Measurements from ENCODE around the gene CHIC2.

CHIC2 gene

DNA sequence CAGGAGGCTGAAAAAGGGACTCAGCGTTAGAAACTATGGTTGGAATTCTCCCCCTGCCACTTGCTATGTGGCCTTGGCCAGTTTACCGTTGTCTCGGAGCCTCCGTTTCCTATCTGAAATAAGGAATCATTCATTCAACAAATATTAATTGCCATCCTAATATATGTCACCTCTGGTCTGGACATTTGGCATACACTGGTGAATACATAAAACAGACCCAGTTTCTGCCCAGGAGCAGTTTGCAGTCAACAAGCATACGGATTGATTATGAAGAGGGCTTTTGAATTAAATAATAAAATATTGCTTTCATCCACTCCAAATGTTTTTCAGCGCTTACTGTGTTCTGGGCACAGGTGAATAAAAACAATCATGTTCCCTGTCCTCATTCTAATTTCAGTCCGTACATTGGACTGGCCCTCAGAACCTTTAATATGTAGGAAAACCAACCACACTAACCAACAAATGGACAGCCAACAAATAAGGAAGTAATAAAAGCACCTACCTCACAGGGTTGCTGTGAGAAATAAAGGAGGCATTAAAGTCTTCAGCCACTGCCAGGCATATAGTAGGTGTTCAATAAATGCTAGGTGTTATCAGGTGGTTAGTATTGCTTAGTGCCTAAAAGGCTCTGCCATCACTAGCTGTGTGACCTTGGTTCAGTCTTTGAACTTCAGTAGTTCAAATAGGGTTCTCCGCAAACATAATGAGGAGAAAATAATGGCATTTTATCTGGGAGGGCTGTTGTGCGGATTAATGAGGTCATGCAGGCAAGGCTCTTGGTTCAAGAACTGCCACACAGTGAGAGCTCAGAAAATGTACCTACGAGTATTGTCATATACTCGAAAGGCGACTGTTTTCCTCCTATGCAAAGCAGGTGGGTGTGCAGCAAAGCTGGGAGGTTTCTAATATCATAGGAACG, 28.3 kb upstream of the CHIC2 start:
- DNase-seq, result no peak

DNA sequence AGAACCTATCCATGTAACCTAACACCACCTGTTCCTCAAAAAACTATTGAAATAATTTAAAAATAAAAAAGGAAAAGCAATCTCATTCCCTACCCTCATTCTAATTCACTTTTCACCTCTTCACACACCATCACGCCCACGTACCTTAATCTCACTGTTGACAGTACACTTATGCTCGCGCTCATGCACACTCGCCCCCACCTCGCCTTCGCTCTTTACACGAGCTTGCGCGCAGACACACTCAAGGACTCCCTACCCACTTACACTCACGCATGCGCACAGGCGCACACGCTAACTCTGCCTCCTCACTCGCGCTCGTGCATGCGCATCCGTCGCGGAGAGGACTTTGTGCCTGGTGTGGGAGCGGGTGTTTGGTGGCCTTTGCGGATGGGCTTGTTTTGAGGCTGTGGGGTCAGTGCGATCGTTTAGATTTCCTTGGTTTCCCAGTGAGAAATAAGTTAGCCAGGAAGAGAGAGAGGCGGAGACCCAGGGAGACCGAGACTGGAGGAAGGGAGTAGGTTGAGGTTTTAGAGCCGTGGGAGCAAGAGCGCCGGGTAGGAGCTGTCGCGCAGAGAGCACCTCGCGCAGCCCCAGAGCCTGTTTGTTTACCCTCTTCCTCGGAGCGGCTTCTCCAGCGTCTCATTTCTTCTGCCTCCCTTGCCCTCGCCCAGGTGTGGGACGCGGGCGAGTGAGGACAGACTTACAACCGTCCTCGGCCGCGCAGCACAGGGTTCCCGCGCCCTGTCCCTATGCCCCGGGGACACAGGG, 27.4 kb upstream of the CHIC2 start:
- DNase-seq, result peak; percentile 75 to 89

DNA sequence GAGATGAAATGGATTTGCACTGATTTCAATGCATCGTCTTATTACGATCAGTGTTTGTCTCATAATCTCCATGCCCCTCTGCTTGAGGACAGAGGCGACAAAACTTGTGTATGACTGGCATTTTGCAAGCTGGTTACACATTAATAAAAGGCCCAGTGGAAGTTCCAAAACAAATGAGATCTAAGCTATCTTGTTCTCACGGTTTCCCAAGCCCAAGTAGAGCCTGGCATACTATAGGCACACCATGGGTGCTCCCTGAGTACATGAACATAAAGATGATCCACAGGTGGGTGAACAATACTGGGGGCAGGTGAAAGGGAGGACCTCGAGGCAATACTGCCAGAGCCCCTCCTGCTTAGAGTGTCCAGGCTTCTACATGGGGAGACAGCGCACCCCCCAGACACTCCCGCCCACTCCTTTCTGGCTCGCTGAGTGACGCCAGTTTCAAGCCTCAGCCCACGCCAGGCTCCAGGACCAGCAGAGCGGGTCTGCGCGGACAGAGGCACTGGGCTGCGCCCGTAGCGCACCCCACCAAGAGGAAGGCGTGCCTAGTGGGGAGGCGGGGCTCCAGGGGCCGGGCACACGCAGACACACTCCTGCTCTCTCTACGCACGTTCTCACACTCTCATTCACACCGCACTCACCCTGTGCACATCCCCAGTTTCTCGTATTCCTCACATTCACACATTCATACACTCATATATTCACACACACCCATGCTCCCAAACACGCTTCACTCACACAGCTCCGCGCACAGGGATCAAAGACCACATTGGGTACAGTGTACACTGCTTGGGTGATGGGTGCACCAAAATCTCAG, 26.6 kb upstream of the CHIC2 start:
- DNase-seq, result peak in 1 of 2 experiments; percentile 16

DNA sequence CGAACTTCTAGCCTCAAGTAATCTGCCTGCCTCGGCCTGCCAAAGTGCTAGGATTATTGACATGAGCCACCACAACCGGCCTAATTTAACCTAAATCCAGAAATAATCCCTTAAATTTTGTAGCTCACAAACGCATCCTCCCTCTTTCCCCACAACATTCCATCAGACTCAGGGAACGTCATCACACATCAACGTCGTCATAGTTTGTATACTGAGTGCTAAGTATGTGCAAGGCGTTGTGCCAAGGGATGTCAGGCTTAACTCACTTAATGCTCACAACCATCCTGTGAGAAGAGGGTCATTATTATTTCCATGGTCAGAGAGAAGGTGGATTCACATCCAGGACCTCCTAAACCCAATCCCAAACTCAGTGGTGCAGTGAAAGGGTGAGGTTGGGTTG, 26.0 kb upstream of the CHIC2 start:
- DNase-seq, result no peak

DNA sequence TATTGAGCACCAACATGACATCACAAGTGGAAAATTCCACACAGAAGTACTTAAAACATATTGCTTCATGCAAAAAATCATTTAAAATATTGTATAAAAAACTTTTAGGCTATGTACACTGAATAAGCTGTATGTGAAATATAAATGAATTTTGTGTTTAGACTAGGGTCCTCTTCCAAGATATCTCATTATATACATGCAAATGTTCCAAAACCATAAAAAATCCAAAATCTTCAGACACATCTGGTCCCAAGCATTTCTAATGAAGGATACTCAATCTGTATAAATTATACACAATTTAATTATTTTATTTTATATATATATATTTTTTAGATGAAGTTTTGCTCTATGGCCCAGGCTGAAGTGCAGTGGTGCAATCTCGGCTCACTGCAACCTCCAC, 25.5 kb upstream of the CHIC2 start:
- DNase-seq, result no peak

DNA sequence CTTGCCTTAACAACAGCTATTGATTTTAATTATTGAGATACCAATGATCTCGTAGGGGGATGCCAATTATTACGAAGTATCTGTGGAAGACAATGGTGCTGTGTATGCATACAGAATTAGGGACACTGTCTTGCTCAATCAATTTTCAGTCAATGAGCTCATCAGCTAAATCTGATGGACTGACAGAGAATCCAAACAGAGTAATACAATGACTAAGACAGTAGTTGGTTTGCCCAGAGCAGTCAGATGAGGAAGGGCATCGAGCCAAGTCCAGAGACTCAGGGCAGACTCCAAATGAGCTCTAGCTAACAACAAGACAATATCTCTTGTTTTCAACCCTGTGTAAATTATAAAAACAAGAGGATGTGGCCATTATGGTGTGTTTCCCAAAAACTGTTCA, 20.9 kb upstream of the CHIC2 start:
- no peak for DNase-seq

DNA sequence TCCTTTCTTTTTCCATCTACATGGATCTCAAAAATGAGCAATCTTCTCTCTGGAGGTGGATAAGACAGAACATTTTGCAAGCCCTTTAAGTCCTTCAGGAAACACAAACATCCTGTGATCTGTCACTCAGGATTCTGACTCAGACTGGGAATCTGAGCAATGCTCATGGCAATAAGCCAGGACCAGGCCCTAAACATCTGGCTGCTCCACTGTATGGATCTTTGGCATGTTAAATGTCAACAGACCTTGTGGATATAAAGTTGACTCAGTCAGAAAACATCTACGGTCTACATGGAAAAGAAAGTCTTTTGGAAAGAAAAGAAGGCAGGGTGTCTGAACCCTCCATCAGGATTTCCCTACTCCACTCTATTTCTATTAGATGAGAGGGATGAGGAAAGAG, 17.8 kb upstream of the CHIC2 start:
- DNase-seq, result no peak

DNA sequence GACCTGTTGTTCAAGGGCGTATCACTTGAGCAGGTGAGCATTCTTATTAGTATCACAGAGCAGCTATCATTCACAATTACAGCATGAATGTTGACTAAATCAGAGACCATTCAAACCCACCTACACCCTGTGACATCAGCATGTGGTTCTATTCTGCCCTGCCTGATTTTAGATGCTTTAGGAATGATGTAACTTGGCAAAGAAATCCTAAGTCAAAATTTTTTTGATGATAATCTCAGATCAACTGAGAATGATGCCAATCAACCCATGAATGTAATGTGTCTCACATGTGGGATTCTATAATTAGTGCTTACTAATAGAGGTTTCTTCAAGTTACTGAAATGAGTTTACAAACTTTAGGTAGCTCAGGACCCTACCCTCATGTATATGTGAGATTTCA, 13.4 kb upstream of the CHIC2 start:
- no peak for DNase-seq

DNA sequence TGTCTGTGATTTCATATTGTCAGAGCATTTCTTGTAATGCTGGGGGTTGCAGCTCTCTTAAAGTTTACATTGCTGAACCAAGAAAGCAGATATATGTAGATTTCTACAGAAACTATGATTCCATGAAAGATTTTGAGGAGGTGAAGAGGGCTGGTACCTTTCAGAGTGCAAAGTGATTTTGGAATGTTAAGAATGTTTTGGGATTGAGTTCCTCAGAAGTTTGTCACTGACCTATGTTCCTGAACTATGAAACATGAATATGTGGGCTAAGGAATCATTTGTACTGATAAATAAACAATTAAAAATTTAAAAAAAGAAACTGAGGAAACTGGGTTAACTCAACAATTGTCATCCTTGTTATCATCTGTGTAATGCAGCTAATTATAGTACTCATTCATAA, 12.3 kb upstream of the CHIC2 start:
- no peak for DNase-seq

DNA sequence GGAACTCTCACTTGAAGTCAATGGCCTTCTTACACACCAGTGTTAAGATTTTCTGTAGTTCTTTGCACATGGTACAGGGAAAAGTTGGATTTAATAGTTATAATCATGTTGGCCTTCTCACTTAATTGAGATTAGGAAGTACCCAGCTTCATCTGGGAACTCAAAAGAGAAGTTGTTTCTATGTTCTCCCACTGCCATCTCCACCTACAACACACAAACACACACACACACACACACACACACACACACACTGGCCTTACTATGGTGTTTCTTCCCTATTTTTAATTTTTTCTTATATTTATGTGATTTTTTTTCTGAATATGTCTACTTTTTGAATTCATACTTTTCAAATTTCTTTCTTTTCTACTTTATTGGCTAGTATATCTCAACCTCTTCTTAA, 10.0 kb upstream of the CHIC2 start:
- no peak for DNase-seq

DNA sequence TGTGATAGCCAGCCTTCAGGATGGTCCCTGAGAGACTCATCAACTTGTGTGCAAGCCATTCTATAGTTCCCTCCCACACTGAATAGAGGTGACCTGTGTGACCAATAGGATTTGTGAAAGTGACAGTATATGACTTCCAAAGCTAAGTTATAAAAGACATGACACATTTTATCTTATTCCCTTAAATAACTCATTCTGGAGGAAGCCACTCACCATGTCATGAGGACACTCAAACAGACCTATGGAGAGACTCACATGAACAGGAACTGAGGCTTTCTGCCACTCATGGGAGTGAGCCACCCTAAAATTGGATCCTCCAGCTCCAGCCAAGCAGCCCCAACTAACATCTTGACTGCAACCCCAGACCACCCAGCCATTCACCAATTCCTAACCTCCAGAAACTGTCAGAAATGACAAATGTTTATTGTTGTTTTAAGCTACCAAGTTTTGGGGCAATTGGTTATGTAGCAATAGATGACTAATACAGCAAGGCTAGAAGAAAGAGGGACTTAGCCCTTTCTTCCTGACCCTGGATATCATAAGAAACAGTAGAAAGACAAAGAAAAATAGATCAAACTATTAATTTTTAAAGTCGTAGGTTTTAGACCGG, 9.0 kb upstream of the CHIC2 start:
- no peak for DNase-seq

DNA sequence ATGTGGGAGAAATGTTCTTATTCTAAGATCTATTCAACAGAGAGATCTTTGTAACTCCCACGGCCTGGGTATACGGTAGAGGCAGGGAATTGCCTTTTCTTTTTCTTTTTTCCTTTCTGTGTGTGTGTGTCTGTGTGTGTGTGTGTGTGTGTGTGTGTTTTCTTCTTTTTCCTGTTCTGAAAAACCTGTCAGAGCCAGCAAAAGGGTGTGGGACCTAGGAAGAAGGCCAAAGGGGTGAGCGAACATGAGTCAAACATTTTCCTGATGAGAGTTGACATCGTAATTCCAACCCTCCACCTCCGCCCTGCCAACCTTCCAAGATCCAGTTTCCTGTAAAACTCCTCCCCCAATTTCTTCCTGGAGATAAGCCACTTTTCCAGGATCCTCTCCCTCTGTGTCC, 2.8 kb upstream of the CHIC2 start:
- no peak for DNase-seq

DNA sequence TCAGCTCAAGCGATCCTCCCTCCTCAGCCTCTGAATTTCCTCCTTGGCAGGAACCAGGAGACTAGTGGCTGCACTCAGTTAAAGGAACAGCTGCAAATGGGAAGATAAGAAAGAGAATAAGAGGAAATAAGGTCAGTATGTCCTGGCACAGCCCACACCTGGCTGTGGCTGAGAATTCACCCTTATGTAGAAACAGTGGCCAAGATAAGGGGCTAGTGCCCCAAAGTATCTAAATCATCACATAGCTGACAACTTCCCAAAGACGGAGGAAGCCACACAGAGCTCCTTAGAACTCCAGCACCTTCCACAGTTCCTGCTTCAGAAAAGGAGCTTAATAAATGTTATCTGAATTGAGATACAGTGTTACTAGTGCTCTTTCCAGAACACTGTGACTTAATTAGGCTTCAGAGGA, 2.3 kb upstream of the CHIC2 start:
- DNase-seq, result no peak

DNA sequence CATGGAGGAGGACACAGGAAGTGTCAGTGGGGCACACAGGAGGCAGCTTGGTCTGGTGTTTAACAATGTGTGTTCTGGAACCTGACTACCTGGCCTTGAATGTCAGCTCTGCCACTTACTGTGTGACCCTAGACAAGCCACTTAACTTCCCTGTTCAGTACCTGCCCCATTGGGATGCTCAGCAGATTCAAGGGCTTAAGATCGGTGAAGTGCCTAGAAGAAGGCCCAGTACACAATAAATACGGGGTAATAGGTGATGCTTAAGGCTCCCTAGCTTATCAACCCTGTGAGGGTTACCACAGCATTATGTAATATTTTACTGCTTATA, 1.6 kb upstream of the CHIC2 start:
- no peak for DNase-seq

DNA sequence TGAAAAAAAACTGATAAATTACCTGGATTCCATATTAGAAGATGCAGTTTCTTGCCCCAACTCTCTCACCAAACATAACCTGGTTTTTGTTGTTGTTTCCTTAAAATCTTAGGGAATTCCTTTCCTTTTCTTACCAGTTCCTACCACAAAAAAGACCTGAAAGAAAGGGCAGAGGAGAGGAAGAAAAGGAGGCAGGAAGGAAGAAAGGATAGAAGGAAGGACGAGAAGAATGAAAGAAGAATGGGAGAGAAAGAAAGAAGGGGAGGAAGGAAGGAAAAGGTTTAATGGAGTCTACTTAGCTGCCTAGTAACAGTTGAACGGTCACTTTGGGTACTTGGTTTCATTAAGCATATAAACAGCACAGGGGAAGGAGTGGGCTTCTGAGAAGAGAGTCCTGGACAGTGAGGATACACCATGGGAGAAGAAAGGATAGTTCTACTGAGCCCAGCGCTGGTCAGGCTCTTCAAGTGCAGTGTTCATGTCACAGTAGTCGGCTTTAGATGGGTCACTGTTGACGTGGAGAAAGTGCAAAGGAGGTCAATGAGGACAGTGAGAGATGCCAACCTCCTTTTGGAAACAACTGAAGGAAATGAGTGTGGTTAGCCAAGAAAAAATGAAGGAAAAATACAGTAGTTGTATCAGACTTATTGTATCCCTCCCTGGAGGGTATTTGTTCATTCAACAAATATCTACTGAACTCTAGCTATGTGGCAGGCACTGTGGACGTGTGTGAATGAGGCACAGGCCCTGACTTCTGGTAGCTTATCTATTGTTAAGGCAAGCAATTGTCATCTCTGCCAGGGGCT, 1.1 kb upstream of the CHIC2 start:
- DNase-seq, result no peak

DNA sequence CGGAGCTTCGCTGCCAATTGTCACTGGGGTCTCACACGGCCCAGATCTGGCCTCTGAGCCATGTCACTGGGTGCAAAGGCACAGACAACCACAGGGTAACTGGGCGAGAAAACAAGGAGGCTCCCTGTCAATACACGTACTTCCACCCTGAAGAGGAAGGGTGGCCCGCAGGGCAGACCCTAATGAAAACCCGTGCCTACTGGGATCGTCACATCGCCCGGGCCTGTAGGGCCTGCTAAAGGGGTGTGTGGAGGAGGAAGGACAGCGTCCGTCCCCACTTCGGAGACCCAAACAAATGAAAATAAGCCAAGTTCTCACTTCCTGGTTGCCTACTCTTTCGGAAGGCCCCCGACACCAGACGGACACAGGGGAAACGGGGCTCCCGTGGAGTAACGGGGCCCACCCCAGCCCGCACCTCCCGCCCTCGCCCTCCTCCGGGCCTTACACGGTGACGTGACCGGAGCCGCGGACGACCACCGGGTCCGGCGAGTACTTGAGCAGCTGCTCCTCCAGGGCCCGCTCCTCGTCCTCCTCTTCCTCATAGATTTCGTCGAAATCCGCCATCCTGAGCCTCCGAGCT, 578 bp downstream of the CHIC2 start:
- DNase-seq, result peak in 1 of 2 experiments; percentile 5

DNA sequence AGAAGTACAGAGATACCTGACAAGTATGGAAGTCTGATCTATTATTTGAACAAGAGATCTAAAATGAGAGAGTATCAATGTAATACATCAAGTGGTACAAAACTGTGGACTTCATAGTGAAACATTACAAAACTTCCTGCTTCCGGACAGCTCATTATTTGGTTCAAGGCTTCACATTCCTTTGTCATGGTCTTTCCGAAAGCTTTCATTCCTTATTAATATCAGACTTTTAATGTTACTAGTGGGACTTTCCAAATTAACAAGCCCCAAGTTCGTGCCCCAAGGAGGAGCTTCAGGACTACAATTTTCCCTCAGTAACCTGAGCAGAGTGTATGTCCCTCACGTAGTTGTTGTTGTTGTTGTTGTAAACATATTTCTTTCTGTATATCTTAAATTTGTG, 1.2 kb downstream of the CHIC2 start:
- DNase-seq, result no peak

DNA sequence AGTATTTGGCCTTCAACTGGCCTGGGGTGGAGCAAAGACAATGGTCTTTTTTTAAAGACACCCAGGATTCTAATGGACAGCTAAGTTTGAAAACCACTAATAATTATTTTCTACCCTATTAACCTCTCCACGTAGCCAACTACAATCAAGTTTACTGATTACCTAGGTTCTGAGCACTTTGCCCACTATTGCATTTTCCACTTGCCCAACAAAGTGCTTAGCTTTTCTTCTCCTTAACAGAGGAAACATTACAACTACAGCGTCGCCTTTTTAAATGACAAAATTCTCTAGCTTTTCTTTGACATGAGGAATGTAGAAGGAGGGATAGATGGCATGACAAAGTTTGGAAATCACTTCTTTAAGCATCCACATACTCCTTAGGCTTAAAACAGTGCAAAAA, 2.0 kb downstream of the CHIC2 start:
- DNase-seq, result no peak

DNA sequence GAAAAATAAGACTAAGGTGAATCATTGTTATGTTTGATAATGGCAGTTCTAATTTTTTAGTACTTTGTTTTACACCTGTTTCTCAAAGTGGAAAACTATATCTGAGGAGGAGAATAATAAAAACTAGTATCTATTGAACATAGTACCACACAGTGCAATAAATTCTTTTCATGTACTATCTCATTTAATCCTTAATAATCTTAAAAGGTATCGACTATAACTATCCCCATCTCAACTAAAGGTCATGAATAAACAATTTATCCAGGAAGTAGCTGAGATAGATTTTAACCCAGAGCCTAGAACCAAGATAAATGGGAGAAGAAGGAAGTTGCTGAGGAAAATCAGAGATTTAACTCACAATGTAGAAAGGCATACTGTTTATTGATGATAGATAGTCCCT, 2.5 kb downstream of the CHIC2 start:
- no peak for DNase-seq

DNA sequence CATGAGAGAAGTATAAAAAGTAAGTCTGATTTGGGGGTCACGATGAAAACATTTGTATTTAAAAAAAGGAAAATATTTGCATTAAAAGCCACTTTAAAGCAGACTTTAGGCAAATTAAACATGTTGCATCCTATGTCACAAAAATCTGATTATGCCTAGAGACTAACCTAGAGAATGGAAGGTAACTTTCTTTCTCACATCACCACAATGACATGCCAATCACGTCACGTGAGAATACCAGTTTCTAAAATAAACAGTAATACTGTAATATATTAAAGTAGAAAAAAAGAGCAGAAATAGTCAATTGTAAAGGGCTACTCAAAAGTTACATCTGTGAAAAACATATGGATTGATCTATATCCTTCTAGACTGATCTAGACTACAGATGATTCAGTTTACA, 3.3 kb downstream of the CHIC2 start:
- DNase-seq, result no peak

DNA sequence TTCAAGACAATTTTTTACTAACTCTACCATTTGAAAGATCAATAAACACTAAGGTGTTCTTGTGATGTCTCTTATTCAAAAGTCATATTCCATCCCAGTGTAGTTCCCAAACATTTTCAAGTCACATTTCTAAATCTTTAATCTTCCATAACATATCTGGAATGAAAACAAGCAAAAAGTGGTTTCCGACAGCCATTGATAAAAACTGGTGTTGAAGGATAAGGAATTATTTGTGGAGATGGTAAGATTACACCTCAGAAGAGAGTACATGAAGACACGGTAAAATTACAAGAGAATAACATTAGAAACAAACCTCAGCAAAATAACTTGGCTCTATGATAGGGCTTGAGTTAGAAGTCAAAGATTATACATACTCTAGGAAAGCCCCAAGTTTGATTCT, 4.3 kb downstream of the CHIC2 start:
- no peak for DNase-seq

DNA sequence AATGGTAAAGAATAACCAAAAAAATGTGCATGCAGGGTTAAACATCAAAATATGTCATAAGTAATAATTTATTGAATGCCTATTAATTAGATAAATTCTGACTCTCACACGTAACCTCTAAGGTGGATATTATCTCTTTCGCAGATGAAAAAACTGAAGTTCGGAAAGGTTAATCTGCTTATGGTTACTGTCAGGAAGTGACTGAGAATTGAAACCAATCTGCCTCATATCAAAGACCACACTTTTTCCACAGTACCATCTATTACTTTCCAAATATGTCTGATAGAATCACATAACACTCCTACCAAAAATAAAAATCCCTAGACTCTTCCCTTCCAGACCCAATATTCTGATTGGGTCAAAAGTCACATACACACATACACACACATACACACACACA, 6.2 kb downstream of the CHIC2 start:
- DNase-seq, result no peak
